ENCODE data around the gene ABCB10.
"Not testable (repeated sequence)": the region's sequence is repeated elsewhere in the genome, so short reads cannot be mapped to it uniquely, and the experiment has no call there.

- not testable (repeated sequence) for TF ChIP-seq POLR2AphosphoS5, CTCF (IDR thresholded peaks at IDR 0.05)
Measured at GRCh38 chr1:229475859-229476258, 82.6 kb downstream of the ABCB10 start.

All from prostate gland (tissue), 2 donors.